ENCODE results near the gene OR5B17.
"Not testable (repeated sequence)": the region's sequence is repeated elsewhere in the genome, so short reads cannot be mapped to it uniquely, and the experiment has no call there.

OR5B17 gene

DNA sequence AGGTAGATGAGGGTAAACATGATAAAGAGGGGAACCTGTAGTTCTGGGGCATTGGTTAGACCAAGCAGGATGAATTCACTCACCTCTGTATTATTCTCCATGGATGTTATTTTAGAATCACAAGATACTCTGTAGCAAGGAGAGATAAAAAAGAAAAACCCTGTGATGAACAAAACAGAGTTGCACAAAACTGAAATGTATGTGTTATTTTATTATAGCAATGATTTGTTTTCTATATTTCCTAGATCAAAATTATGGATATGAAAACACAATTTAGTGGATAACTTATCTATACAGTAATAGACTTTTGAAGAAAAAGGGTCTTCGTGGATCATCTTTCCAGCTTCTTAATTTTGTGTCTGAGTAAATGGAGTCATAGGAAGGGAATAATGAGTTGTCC, at the start of gene OR5B17:
TSS of gene OR5B17 (minus strand) at position 101 of the 400 bp plus-strand sequence. CDS start at position 101, 0 bp downstream.
- H3K36me3 ChIP-seq (ENCODE audit: insufficient read depth, low read length), result no peaks in the 10 kb centered on the region
- H3K4me3 ChIP-seq, result no peak within 1 kb of the TSS
- DNase-seq (ENCODE audit: low read depth, low spot score), result no peak
- H3K27ac ChIP-seq, result no peak within 1 kb of the TSS
- no peak for TF ChIP-seq POLR2AphosphoS5 (IDR thresholded peaks at IDR 0.05; ENCODE audit: borderline replicate concordance, low read depth, low read length)
- TF ChIP-seq EZH2 (IDR thresholded peaks at IDR 0.05), result no peak
- no peak for TF ChIP-seq FOXP2 (optimal IDR thresholded peaks at IDR 0.05; ENCODE audit: control extremely low read depth, extremely low read length, insufficient read depth)
- H3K9ac ChIP-seq (ENCODE audit: insufficient read length), result no peak within 1 kb of the TSS
- no peaks in the 10 kb centered on the region for H3K9me3 ChIP-seq (ENCODE audit: low read depth, low read length)

DNA sequence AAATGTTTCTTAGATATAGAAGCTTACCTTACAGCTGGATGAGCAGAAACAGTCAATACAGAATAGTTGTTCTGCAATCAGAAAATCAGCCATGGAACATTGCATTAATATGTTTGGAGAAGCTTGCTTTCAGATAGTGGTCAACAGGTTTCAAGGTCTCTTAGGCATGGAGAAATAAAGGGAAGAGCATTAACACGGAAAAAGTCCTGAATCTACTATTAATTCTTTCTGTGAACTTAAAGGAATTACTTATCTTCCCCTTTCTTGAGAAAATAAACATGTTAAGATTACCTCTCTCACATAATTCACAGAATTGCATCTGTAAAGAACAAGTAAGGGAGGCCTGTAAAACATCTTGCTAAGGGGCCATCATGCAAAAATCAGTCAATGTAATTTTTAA, 47.9 kb upstream of the OR5B17 start, which contains the start of gene OR5B3:
TSS of gene OR5B3 (minus strand) at position 101 of the 400 bp plus-strand sequence. CDS start 3,465 bp downstream, outside the sequence.
- DNase-seq (ENCODE audit: low read depth, low spot score), result no peak

DNA sequence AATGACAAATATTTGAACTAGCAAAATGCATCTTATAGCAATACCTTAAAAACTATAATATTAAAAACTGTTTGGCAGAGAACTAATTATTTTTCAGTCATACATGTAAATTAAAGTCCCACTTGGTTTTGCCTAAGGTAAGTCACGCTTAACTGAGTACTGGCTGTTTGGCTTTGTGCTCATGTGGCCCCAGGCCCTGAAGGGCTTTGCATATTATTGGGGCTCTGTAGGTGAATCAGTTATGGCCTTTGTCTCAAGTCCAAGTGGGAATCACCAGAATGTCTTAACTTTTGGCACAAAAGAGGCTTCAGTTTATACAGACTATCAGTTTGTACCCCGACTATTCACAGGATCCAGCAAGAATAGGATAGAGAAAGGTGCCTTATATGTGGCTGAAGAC, 40.8 kb upstream of the OR5B17 start:
- not testable (repeated sequence) for H3K9me3 ChIP-seq (ENCODE audit: low read depth, low read length); DNase-seq (ENCODE audit: low read depth, low spot score); H3K36me3 ChIP-seq (ENCODE audit: insufficient read depth, low read length); H3K9ac ChIP-seq (ENCODE audit: insufficient read length); H3K27ac ChIP-seq; H3K4me3 ChIP-seq

More for the DNA sequence above, 47.9 kb upstream of the OR5B17 start, which contains the start of gene OR5B3:
- H3K27ac ChIP-seq, result no peak within 1 kb of the TSS
- no peaks in the 10 kb centered on the region for H3K36me3 ChIP-seq (ENCODE audit: insufficient read depth, low read length)
- TF ChIP-seq EZH2 (IDR thresholded peaks at IDR 0.05), result no peak
- no peak for TF ChIP-seq POLR2AphosphoS5 (IDR thresholded peaks at IDR 0.05; ENCODE audit: borderline replicate concordance, low read depth, low read length)
- TF ChIP-seq FOXP2 (optimal IDR thresholded peaks at IDR 0.05; ENCODE audit: control extremely low read depth, extremely low read length, insufficient read depth), result no peak
- no peak within 1 kb of the TSS for H3K9ac ChIP-seq (ENCODE audit: insufficient read length)
- H3K4me3 ChIP-seq, result no peak within 1 kb of the TSS
- H3K9me3 ChIP-seq (ENCODE audit: low read depth, low read length), result no peaks in the 10 kb centered on the region

DNA sequence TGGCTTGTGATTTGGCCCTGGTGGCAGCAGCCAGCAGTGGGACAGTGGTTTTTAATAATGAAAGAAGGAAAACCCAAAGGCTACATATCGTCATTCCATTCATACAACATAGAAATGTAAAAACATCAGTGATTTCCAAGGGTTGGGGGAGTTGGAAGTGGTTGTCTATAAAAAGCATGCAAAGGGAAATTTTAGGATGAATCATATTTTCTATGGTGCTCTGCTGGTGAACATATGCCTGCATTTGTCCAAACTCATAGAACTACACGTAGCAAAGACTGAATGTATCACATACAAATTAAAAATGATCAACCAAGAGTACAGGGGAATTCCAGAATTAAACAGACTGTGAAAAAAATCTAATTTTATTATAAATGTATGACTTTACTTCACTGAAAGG, 36.7 kb upstream of the OR5B17 start:
- Histone ChIP-seq H3K27ac (no peak overlapping the region), H3K4me3 (no peak overlapping the region), H3K9ac (ENCODE audit: insufficient read length) (no peak overlapping the region), H3K36me3 (ENCODE audit: insufficient read depth, low read length) (no peaks in the 10 kb centered on the region), H3K9me3 (ENCODE audit: low read depth, low read length) (no peaks in the 10 kb centered on the region)
- TF ChIP-seq POLR2AphosphoS5 (IDR thresholded peaks at IDR 0.05; ENCODE audit: borderline replicate concordance, low read depth, low read length), result no peak
- TF ChIP-seq FOXP2 (optimal IDR thresholded peaks at IDR 0.05; ENCODE audit: control extremely low read depth, extremely low read length, insufficient read depth), result no peak
- no peak for TF ChIP-seq EZH2 (IDR thresholded peaks at IDR 0.05)
- DNase-seq (ENCODE audit: low read depth, low spot score), result no peak

DNA sequence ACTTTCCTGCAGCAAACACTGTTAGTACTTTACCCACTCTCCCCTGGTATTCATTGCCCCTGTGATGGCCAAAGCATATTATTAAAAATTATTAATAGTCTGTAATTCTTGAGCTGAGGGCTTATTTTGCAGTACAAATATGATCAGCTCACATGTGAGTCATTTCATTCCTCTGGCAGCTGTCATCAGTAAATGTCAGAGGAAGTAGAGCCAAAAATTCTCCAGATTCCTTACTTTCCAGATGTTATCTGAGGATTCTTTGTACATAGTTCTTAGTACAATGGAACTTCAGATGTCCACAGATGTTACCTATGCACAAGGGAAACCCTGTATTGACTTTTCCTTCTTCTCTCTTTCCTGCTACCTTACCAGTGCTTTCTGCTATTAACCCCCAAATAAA, 35.3 kb upstream of the OR5B17 start:
- H3K27ac ChIP-seq, result no peak overlapping the region
- no peak overlapping the region for H3K9ac ChIP-seq (ENCODE audit: insufficient read length)
- no peak for TF ChIP-seq FOXP2 (optimal IDR thresholded peaks at IDR 0.05; ENCODE audit: control extremely low read depth, extremely low read length, insufficient read depth)
- TF ChIP-seq POLR2AphosphoS5 (IDR thresholded peaks at IDR 0.05; ENCODE audit: borderline replicate concordance, low read depth, low read length), result no peak
- no peak for TF ChIP-seq EZH2 (IDR thresholded peaks at IDR 0.05)
- no peaks in the 10 kb centered on the region for H3K36me3 ChIP-seq (ENCODE audit: insufficient read depth, low read length)
- no peaks in the 10 kb centered on the region for H3K9me3 ChIP-seq (ENCODE audit: low read depth, low read length)
- DNase-seq (ENCODE audit: low read depth, low spot score), result no peak
- H3K4me3 ChIP-seq, result no peak overlapping the region

DNA sequence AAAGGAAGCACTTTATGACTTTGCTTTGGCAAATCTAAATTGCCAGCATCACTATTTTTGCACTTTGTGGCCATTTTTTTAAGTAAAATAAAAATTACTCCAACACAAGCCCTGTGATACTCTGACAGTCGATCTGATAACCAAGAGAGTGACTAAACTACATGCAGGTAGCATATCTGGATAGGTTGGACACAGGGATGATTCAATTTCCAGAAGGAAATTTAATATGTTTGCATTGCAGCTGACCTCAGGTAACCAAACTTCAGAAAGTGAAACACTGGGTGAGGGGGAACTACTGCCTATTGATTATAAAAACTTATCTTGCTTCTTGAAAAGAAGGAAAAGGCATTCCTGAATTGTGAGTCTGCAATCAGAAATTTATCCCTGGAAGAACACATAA, 33.9 kb upstream of the OR5B17 start:
- Histone ChIP-seq H3K9me3 (ENCODE audit: low read depth, low read length) (no peaks in the 10 kb centered on the region), H3K4me3 (no peak overlapping the region), H3K36me3 (ENCODE audit: insufficient read depth, low read length) (no peaks in the 10 kb centered on the region), H3K9ac (ENCODE audit: insufficient read length) (no peak overlapping the region), H3K27ac (no peak overlapping the region)
- TF ChIP-seq POLR2AphosphoS5 (IDR thresholded peaks at IDR 0.05; ENCODE audit: borderline replicate concordance, low read depth, low read length) (no peak), FOXP2 (optimal IDR thresholded peaks at IDR 0.05; ENCODE audit: control extremely low read depth, extremely low read length, insufficient read depth) (no peak), EZH2 (IDR thresholded peaks at IDR 0.05) (no peak)
- DNase-seq (ENCODE audit: low read depth, low spot score), result no peak

DNA sequence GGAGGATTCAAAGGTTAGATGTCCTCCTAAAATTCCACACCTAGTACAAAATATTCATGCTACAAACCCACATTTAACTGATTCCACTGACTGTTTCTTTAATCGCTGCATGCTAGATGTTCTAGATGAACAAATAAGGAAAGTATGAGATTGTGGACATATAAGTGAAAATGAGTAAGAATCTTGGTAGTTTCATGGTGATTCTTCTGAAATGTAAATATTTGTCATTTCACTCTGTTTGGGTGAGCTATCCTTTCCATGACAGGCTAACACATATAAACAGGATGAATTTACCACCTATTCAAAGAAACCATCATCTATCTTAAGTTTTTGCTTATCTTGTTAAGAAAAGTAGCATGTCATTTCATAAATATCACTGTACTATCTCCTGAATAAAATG, 33.0 kb upstream of the OR5B17 start:
- H3K9me3 ChIP-seq (ENCODE audit: low read depth, low read length), result no peaks in the 10 kb centered on the region
- H3K27ac ChIP-seq, result no peak overlapping the region
- no peak for DNase-seq (ENCODE audit: low read depth, low spot score)
- TF ChIP-seq FOXP2 (optimal IDR thresholded peaks at IDR 0.05; ENCODE audit: control extremely low read depth, extremely low read length, insufficient read depth) (no peak), POLR2AphosphoS5 (IDR thresholded peaks at IDR 0.05; ENCODE audit: borderline replicate concordance, low read depth, low read length) (no peak), EZH2 (IDR thresholded peaks at IDR 0.05) (no peak)
- no peaks in the 10 kb centered on the region for H3K36me3 ChIP-seq (ENCODE audit: insufficient read depth, low read length)
- no peak overlapping the region for H3K4me3 ChIP-seq
- H3K9ac ChIP-seq (ENCODE audit: insufficient read length), result no peak overlapping the region

DNA sequence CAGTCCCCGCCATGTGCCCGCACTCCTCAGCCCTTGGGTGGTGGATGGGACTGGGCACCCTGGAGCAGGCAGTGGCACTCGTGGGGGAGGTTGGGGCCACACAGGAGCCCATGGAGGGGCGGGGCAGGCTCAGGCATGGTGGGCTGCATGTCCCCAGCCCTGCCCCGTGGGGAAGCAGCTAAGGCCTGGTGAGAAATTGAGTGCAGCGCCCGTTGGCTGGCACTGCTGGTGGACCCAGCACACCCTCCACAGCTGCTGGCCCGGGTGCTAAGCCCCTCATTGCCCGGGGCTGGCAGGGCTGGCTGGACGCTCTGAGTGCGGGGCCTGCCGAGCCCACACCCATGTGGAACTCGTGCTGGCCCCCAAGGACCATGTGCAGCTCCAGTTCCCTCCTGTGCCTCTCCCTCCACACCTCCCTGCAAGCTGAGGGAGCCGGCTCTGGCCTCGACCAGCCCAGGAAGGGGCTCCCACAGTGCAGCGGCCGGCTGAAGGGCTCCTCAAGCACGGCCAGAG, 31.7 kb upstream of the OR5B17 start:
- H3K9me3 ChIP-seq (ENCODE audit: low read depth, low read length), result no peaks in the 10 kb centered on the region
- no peak overlapping the region for H3K9ac ChIP-seq (ENCODE audit: insufficient read length)
- no peak overlapping the region for H3K4me3 ChIP-seq
- DNase-seq (ENCODE audit: low read depth, low spot score), result no peak
- no peaks in the 10 kb centered on the region for H3K36me3 ChIP-seq (ENCODE audit: insufficient read depth, low read length)
- no peak for TF ChIP-seq POLR2AphosphoS5 (IDR thresholded peaks at IDR 0.05; ENCODE audit: borderline replicate concordance, low read depth, low read length)
- TF ChIP-seq EZH2 (IDR thresholded peaks at IDR 0.05), result no peak
- TF ChIP-seq FOXP2 (optimal IDR thresholded peaks at IDR 0.05; ENCODE audit: control extremely low read depth, extremely low read length, insufficient read depth), result no peak
- no peak overlapping the region for H3K27ac ChIP-seq

DNA sequence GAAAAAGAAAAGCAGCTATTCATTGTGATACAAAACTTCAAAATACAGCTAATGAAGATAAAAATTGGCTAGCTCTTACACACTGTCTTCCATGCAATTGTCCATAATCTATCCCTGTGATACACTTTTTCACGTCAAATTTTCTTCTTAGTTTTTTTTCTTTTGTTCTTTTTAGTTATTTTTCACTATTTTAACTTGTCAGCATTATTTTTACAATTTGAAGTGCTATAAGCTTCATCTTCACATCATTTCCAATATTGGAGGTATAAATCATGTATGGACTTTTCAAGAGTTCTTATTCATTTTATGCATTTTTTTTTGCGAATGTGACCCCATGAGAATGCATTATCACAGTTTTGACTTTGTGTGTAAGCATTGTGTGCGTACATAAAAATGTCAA, 4.1 kb downstream of the OR5B17 start:
- no peak overlapping the region for H3K4me3 ChIP-seq
- no peaks in the 10 kb centered on the region for H3K9me3 ChIP-seq (ENCODE audit: low read depth, low read length)
- no peak overlapping the region for H3K27ac ChIP-seq
- TF ChIP-seq EZH2 (IDR thresholded peaks at IDR 0.05), result no peak
- no peak for TF ChIP-seq FOXP2 (optimal IDR thresholded peaks at IDR 0.05; ENCODE audit: control extremely low read depth, extremely low read length, insufficient read depth)
- TF ChIP-seq POLR2AphosphoS5 (IDR thresholded peaks at IDR 0.05; ENCODE audit: borderline replicate concordance, low read depth, low read length), result no peak
- no peaks in the 10 kb centered on the region for H3K36me3 ChIP-seq (ENCODE audit: insufficient read depth, low read length)
- no peak overlapping the region for H3K9ac ChIP-seq (ENCODE audit: insufficient read length)
- DNase-seq (ENCODE audit: low read depth, low spot score), result no peak
